HG03175 (cell line): Measurements from ENCODE around the gene SNX6.
"Not testable (repeated sequence)": the region's sequence is repeated elsewhere in the genome, so short reads cannot be mapped to it uniquely, and the experiment has no call there.

ENCODE experiments used
- ATAC-seq: cut with Tn5 transposase; IDR thresholded peaks from one replicate; pipeline ENCODE4 v1.9.1; 2021; ENCODE audit warnings: mild to moderate bottlenecking, moderate library complexity; ENCODE audit not compliant: unreplicated experiment

The SNX6 gene

GRCh38 chr14:34629657-34630529 is at the start of gene SNX6:
Gene SNX6, minus strand, starts transcription at chr14:34630148. Its CDS starts 32 bp downstream, at chr14:34630116.
- peak; percentile 94 for ATAC-seq

GRCh38 chr14:34678735-34679134 is 48.8 kb upstream of the SNX6 start:
- no peak for ATAC-seq

DNA sequence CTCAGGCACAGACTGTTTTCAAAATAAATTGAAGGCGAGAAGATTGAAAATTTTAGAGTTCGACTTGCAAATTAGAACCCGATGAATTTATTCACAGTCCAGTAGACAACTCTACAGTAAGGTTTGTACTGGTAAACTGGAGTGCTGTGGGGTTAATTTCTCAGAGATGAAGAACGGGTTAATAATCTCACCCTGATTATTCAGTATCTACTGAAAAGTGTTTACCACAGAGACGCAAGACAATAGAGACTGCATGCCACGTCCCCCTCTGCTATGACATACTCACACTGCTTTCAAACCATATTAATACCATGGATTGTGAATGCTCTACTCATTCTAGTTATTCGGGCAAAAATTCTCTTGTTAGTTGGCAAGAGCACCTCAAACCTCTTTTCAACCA is 48.4 kb upstream of the SNX6 start:
- ATAC-seq = no peak

- no peak for ATAC-seq
Measured at GRCh38 chr14:34676516-34677211, 46.7 kb upstream of the SNX6 start.

DNA sequence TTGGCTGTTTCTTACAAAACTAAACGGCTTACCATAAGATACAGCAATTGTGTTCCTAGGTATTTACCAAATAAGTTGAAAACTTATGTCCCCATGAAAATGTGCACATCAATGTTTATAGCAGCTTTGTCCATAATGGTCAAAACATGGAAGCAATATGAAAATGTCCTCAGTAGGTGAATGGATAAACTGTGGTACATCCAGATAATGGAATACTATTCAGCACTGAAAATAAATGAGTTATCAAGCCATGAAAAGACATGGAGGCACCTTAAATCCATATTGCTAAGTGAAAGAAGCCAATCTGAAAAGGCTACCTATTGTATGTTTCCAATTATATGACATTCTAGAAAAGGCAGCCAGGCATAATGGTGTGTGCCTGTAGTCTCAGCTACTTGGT is 43.8 kb upstream of the SNX6 start:
- no peak for ATAC-seq

- no peak for ATAC-seq
Measured at GRCh38 chr14:34671716-34672115, 41.8 kb upstream of the SNX6 start.

GRCh38 chr14:34668111-34668510 is 38.2 kb upstream of the SNX6 start:
- ATAC-seq = no peak

DNA sequence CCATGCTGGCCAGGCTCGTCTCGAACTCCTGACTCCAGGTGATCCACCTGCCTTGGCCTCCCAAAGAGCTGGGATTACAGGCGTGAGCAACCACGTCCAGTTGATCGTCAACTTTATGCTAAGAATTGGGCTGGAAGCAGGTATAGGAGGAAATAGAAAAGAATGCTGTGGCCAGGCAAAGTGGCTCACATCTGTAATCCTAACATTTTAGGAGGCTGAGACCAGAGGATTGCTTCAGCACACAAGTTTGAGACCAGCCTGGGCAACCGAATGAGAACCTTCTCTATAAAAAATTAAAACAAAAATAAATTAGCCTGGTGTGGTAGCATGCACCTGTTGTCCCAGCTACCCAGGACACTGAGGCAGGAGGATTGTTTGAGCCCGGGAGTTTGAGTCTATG is 37.1 kb upstream of the SNX6 start:
- no peak for ATAC-seq

GRCh38 chr14:34665785-34666435 is 36.0 kb upstream of the SNX6 start:
- no peak for ATAC-seq

DNA sequence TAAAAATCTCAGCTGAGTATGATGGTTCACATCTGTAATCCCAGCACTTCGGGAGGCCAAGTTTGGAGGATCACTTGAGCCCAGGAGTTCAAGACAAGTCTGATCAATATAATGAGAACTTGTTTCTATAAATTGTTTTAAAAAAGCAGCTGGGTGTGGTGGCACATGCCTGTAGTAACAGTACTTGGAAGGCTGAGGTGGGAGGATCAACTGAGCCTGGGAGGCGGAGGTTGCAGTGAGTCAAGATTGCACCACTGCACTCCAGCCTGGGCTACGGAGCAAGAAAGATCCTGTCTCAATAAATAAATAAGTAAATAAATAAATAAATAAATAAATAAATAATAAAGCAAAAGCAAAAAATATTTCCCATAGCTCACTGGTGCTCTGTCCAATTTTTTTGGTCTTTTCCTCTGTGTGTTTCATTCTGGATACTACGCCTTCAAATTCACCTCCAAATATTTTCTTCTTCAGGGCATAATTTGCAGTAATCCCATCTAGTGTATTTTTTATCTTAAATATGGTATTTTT is 32.7 kb upstream of the SNX6 start:
- ATAC-seq = no peak

DNA sequence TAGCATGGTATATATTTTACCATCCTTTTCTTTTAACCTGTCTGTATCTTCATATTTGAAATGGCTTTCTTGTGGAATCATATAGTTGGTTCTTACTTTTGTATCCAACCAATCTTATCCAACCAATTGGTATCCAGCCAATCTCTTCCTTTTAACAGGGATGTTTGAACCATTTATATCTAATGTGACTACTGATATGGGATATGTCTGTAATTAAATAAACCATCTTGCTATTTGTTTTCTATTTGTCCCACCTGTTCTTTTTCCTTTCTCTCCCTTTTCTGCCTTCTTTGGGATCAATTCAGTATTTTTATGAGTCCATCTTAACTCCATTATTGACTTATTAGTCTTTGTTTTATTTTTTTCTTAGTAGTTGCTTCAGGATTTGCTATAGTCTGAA is 30.8 kb upstream of the SNX6 start:
- no peak for ATAC-seq

GRCh38 chr14:34655959-34656358 is 26.0 kb upstream of the SNX6 start:
- ATAC-seq = no peak

DNA sequence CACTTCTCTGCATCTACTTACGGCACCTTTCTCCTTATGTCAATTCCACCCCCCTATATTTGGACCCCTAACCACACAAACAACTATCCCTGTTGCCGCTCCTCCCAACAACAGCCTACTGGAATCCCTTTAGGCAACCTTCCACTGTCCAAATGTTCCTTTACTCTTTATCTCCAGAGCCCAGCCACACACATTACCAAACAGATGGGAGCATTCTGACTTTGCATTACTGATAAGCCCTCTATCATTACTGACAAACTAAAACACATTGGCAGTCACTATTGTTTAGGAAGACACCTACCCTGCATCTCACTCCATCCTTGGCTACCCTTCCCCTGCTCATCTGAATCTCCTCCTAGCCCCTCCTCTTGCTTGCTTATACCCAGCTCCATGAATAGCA is 23.1 kb upstream of the SNX6 start:
- not testable (repeated sequence) for ATAC-seq

DNA sequence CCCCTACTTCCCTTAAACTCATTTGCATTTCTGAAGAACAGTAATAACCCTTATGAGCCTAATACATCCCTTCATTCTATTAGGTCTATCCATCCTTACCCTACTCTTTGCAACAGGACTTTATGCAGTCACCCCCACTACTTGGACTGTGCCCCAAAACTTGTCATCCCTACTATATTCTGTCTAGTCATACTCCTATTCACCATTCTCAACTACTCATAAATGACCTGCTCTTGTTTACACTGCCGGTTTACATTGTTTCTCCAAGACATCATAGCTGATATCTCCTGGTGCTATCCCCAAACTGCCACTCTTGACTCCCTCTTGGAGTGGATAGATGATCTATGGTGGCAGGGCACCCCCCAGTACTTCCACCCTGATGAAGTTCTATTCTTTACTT is 22.4 kb upstream of the SNX6 start:
- ATAC-seq = not testable (repeated sequence)

GRCh38 chr14:34650786-34651584 is 21.0 kb upstream of the SNX6 start:
- ATAC-seq = no peak

GRCh38 chr14:34650006-34650405 is 20.1 kb upstream of the SNX6 start:
- not testable (repeated sequence) for ATAC-seq

- no peak for ATAC-seq
Measured at GRCh38 chr14:34649344-34649743, 19.4 kb upstream of the SNX6 start.

- ATAC-seq = no peak
Measured at GRCh38 chr14:34646570-34647255, 16.8 kb upstream of the SNX6 start.

DNA sequence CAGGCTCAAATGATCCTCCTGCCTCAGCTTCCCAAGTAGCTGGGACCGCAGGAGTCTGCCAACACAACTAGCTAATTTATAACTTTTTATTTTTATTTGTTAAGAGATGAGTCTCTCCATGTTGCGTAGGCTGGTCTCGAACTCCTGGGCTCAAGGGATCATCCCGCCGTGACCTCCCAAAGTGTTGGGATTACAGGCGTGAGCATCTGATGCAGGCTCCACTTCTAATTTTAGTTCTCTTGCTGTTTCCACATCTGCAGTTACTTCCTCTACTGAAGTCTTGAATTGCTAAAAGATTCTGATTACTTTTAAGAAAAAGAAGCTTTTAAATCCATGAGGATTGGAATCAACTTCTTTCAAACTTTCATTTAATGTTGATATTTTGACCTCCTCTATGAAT is 13.4 kb upstream of the SNX6 start:
- no peak for ATAC-seq

- no peak for ATAC-seq
Measured at GRCh38 chr14:34642595-34642994, 12.6 kb upstream of the SNX6 start.
